GM19467 (cell line): ENCODE results near the gene HECTD4.
A peak's percentile ranks its signal among the peaks of the same experiment; 100 is the strongest.
"Not testable (repeated sequence)": the region's sequence is repeated elsewhere in the genome, so short reads cannot be mapped to it uniquely, and the experiment has no call there.

Experiments used
- ATAC-seq: cut with Tn5 transposase; IDR thresholded peaks from one replicate; pipeline ENCODE4 v1.9.1; 2021; ENCODE audit warnings: mild to moderate bottlenecking, moderate library complexity; ENCODE audit not compliant: unreplicated experiment

HECTD4 gene

DNA sequence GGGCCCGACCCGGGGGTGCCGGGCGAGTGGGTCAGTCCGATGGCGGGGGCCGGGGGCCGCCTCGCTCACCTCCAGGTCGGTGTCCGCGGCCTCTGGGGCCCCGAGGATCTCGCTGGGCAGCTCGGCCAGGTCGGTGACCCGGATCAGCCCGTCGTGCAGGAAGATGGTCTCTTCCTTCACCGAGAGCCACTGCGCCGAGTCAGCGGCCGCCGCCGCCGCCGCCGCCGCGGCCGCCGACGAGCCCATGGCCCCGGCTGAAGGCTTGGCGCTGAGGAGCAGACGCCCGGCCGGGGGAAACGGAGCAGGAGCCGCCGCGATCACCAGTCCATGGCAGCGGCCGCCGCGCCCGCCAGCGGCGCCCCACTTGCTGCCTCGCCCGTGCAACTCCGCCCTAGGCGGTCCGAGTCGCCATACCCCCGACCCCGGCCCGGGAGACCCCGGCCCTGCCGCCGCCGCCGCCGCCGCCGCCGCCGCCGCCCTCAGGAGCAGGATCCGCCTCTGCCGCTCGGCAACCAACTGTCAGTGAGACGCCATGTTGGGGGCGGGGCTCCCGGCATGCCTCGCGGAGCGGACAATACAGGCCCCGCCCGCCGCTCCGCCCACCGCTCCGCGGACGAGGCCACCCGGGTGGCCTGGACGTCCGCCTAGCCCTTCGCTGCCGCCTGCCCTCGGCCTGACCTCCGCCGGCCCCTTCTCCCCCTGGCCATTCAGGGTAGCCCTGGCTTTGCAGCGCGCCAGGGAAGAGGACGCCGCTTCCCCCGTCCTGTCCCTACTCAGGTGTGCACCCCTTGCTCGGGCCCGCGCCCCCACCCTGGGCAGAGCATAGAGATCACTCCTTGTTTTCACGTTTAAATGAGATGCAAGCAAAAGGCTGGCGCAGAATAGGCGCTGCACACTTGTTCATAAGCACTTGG is at the start of gene HECTD4:
Gene HECTD4, minus strand, starts transcription at position 549 of the 914 bp plus-strand sequence. Its CDS starts 303 bp downstream, at position 246.
- peak; percentile 88 for ATAC-seq

DNA sequence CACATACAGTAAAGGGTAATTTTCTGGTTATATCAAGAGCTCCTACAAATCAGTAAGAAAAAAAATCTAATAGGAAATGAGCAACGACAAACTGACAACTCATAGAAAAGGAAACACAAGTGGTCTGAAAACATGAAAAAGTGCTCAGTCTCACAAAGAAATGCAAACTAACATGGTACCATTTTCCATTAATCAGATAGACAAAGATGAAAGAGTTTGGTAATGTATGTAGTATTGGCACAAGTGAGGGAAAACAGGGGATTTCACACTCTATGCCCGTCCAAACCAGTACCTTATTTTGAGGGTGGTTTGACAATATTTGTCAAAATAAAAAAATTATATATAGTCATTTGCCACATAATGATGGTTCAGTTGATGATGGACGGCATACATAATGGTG is 49.7 kb upstream of the HECTD4 start:
- no peak for ATAC-seq

DNA sequence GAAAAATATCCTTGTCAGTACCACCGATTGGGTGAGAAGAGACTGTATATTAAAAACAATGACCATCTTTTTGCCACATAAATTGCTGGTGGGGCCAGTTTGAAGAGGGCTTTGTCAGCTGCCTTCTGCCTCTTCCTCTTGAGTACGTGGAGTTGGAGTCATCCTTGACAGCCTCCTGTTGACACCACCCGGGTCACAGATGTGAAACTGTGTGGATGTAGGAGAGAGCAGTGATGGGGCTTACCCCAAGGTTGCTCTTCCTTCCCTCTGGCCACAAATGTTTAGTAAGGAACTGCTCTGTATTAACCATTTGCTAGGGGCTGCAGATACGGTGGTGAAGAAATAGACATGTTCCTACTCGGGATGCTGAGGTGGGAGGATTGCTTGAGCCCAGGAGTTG is 48.7 kb upstream of the HECTD4 start:
- ATAC-seq: no peak

- no peak for ATAC-seq
Observed at GRCh38 chr12:112427760-112428159, 45.5 kb upstream of the HECTD4 start.

DNA sequence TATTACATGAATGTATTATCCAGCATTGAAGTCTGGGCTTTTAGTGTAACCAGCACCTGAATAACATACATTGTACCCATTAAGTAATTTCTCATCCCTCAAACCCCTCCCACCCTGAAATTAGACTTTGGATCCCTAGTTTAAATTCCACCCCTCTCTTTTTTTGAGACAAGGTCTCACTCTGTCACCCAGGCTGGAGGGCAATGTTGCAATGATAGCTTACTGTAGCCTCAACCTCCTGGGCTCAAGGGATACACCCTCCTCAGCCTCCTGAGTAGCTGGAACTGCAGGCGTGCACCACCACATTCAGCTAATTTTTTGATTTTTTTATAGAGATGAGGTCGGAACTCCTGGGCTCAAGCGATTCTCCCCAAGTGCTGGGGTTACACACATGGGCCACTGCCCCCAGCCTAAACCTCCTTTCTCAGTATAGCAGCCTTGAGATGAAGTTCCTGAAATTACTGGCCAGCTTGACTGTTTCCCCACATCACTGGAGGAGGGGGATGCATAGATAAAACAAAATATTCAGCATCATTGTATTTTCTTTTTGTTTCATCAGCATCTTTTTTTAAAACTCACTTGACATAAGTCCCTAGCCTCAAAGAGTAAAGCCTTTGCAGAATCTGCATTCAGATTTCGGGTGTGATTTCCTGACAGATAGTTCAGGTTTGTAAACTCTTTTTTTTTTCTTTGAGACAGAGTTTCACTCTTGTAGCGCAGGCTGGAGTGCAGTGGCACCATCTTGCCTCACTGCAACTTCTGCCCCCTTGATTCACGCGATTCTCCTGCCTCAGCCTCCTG is 43.6 kb upstream of the HECTD4 start:
- no peak for ATAC-seq

- ATAC-seq: no peak
Observed at GRCh38 chr12:112424126-112424525, 41.9 kb upstream of the HECTD4 start.

DNA sequence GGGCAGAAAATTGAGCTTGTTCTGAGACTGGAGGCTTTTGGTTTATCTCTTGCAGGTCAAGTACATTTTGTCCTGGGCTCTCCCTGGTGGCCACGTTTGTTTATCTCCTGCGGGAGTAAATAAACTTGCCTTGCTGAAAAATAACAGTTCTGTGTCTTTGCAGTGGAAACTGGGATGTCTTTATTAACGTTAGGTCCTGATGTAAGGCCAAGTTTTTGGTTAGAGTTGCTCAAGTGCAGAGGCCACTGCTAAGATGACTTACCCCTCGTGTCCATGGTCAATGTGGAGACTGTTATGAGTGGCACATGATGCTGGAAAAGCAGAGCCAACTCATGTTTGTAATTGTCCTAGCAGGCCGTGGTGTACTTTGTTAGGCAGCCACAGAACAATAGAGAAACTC is 40.3 kb upstream of the HECTD4 start:
- ATAC-seq: no peak

GRCh38 chr12:112421363-112421762 is 39.1 kb upstream of the HECTD4 start:
- ATAC-seq: no peak

DNA sequence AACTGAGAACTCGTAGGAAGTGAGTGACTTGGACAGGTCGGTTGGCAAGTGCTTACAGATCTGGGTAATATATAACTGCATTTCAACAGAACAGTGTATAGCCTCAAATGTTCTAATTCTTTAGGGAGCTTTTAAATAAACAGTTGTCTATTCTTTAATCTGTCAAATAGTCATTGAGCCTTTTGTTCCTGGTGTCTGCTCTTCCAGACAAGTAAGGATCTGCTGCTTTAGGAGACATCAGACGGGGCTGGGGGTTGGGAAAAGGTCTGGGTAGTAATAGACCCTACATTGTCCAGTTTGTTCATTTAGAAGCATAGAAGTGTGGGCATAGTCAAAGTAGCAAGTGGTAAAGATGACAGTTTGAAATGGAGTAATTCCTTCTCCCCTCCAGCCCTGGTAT is 38.5 kb upstream of the HECTD4 start:
- ATAC-seq: no peak

DNA sequence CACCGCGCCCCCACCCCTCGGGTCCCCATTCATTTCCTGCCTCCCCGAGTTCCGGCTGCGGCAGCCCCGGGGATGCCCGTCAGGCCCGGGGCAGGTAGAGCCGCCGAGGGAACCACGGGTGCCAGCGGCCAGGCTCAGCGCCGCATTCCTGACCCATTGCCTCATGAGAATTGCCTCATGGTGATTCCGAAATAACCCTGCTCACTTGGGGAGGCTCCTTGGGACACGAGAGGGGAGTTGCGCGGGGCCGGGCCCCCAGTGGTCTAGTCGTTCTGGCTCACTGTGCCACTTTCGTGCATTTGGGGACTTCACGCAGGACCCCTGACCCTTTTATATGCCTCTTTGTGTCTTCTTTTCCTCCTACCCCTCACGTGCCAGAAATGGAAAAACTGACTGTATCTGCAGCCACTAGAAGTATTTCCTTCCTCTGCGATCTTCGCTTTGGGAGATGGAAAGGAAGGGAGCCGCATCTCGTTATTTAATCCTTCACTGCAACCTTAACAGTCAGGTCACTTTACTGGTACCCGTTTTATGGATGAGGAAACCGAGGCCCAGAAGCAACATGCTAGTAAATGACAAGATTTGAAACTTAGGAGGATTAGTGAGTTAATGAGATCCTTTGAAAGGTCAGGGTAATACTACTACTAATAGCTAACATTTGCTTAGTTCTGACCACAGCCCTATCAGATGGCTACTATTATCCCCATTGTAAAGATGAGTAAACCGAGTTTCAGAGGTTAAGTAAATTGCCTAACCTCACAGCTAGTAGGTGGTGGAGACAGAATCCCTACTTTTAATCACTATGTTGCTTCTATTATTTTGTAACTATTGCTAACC is 37.3 kb upstream of the HECTD4 start:
- ATAC-seq: peak; percentile 49

- peak; percentile 66 for ATAC-seq
Observed at GRCh38 chr12:112418608-112419296, 36.5 kb upstream of the HECTD4 start, which contains the start of gene PTPN11. TSS of gene PTPN11 (plus strand) at chr12:112418947. CDS start at chr12:112419112, 165 bp downstream.

GRCh38 chr12:112418273-112418607 is 36.0 kb upstream of the HECTD4 start:
- no peak for ATAC-seq

- not testable (repeated sequence) for ATAC-seq
Observed at GRCh38 chr12:112415457-112415856, 33.2 kb upstream of the HECTD4 start.

DNA sequence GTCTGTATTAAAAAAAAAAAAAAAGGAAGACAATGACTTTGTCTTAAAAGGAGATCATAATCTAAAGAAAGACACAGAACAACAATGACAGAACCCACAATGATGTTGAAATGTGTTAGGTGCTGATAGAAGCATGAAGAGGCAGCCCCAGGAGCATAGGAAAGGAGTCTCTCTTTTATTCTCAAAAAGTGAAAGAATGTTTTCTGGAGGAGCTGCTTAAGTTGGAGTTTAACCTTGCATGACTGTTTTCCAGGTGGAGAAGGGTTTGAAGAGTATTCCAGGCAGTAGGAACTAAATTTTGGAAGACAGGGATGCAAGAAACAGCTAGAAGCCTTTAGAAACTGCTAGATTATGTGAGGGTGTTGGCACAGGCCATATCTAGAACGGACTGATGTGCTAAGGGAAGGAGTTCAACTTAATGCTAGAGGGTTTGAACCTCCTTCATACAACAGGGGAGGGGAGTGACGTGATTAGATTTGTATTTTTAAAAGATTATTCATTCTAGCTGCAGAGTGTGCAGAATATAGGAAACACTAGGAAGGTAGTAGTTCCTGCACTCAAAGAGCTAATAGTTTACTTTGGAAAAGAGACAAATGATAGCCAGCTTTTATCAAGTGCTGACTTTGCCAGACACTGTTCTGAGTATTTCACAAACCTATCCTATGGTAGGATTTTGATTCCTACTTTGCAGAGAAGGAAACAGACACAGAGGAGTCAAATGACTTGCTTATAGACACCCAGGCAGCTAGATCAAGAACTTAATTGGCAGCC is 31.8 kb upstream of the HECTD4 start:
- ATAC-seq: no peak

GRCh38 chr12:112409906-112410244 is 27.6 kb upstream of the HECTD4 start:
- no peak for ATAC-seq

GRCh38 chr12:112409064-112409905 is 27.1 kb upstream of the HECTD4 start, which contains the start of gene RPL6:
TSS of gene RPL6 (minus strand) at chr12:112409605. CDS start at chr12:112408656, 949 bp downstream.
- ATAC-seq: peak; percentile 75

GRCh38 chr12:112408621-112409020 is 26.4 kb upstream of the HECTD4 start:
- no peak for ATAC-seq

DNA sequence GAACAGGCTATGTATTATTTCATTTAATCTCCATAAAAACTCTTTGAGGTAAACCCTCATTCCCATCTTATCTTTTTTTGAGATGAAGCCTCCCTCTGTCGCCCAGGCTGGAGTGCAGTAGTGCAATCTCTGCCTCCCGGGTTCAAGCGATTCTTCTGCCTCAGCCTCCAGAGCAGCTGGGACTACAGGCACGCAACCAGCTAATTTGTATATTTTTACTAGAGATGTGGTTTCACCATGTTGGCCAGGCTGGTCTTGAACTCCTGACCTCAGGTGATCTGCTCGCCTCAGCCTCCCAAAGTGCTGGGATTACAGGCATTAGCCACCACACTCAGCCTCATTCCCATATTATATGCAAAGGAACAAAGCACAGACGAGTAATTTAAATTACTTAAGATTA is 25.5 kb upstream of the HECTD4 start:
- ATAC-seq: not testable (repeated sequence)
